Non-pigmented ciliary epithelial cell (primary cell): Measurements from ENCODE around the gene GDPD4.

Experiments
- DNase-seq: peaks from one replicate; pipeline ENCODE4 v3.0.0-alpha.2; 2010; ENCODE audit warnings: low read depth

GDPD4 gene

DNA sequence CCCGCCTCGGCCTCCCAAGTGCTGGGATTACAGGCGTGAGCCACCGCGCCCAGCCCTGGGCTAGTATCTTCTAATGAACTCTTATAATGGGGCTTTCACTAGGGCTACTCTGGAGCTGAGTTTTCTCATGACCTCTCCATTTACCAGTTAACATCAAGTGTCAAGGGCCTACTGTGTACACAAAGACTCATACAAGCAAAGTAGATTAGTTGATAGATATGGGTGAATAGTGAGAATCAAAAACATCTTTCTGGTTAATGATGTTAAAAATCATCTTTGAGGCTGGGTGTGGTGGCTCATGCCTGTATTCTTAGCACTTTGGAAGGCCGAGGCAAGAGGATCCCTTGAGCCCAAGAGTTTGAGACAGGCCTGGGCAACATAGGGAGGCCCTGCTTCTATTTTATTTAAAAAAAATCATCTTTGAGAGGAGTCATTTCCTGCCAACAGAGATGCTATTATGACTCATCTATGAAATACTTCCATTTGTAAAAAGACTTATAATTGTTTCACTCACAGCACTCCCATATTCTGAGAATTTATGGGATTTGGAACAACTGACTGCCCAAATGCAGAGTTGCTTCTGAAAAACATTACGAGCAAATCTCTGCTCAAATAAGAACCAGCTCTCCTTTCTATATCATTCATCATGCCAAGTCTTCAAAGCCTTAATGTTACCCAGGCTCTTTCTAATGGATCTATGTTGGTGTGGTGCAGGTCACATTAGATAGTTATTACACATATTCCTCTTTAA lies 57.0 kb downstream of the GDPD4 start:
- DNase-seq = peak; percentile 34

DNA sequence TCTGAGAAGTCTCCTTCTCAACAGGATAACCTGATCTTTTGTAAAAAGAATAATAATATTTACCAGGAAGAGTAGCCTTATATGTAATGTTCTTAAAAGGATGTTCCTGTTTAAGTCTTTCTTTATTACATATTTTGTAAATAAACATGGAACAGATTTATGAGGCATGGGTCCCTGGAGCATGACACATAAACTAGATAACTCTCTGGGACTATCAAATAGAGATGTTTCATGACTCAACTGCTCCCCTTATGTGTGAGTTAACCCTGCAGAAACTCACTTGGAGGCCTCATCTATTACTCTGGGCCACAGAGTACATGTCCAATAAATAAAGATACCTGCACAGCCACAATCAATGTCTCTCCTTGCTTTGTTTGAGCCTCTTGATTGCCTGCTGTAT lies 64.6 kb downstream of the GDPD4 start:
- DNase-seq = no peak

DNA sequence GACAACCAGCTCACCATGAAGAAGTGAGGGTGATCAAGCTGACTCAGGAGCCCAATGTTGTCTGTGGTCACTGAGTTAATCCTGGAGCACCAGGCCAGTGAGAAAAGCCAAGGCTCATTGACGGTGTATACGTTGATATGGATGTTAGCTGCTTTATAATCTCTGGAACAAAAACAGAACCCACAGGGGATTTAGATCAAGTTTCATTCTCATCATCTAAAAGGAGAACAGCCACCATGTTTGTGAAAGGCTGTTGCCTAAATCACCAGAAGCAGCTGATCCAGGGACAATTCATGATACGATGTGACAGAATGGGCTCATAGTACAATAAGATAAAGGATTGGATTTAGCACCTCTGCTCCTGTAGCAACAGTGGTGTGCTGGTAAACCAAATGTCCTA lies 68.5 kb downstream of the GDPD4 start:
- DNase-seq = no peak

DNA sequence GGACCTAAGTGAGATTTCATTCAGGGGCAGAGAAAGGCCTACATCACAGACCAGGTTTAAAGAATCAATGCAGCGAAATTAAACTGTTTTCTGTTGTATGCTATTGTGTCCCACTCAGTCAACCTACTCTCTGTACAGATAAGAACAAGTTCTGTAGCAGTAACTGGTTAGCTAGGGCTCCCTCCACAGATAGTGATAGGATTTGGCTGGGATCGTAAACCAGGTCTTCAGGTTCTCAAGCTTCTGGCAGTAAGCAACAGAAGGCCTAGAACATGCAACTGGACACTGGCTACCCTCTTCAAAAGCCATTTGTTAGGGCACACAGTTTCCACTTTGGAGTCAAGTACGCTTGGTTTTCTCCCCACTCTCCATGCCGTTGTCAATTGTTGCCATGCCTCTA lies 69.2 kb downstream of the GDPD4 start:
- DNase-seq = no peak

DNA sequence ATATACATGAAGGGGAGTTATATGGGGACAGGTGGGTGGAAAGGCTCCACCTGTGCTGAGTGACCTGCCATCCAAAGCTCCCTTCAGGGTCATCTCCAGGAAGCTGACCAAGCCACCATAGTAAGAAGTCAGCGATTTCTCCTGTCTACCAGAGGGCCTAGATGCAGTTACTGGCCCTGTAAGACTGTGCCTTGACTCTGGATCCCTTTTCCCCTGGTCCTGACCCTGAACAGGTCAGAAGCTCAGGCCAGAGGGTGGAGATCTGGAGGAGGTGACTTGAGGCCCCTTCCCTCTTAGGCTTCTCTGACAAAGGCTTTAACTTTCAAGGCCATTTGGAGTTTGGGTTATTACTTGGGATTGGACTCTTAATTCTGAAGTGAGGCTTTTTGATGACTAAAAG lies 69.7 kb downstream of the GDPD4 start:
- DNase-seq = no peak

DNA sequence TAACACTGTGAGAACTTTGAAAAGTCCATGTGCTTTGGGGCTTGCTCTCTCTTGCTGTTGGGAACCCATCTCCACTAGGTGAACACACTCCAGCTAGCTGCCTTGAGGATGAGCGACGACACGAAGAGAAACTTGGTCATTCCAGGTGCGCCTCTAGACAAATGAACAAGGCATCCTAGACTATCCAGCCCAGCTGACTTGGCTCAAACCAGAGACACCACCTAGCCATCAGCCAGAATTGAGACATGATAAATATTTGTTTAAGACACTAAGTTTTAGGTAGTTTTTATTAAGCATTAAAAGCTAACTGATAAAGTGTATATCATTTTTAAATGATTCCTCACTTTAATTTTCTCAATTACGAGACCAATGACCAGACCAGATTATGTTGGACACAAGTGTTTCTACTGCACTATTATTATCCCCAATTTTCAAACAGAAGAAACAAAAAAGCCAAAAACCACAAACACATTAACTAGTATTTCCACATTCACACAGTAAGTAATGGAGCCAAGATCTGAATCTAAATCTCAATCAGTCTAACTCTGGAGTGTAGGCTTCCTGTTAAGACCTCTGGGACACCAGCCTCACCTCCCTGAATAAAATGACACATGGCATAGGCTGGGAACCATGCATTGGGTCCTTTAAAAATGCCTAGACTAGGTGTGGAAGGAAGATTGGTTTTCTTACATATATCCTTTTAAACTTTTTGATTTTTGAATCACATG lies 70.4 kb downstream of the GDPD4 start:
- DNase-seq = no peak

DNA sequence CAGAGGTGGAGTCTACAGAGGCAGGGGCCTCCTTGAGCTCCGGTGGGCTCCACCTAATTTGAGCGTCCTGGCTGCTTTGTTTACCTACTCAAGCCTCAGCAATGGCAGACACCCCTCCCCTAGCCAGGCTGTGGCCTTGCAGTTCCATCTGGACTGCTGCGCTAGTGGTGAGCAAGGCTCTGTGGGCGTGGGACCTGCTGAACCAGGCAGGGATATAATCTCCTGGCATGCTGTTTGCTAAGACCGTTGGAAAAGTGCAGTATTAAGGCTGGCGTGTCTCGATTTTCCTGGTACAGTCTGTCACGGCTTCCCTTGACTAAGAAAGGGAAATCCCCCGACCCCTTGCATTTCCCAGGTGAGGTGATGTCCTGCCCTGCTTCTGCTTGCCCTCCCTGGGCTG lies 77.7 kb downstream of the GDPD4 start:
- no peak for DNase-seq

DNA sequence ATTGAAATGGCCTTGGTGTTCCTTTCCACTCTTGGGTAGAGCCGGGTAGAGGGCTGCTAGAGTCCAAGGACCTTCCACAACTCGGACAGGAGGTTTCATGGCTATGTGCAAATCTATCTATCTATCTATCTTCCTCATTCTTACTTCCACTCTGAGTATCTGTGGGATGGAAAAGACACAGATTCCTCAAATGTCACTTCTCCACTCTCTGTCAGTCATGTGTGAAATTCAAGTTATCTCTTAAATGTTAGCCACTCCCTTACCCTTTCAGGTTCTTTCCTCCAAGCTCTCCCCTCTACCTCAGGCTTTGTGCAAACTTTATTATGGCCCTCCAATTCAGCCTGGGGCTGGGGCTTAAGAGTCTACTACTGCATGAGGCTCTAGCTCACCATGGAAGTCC lies 84.3 kb downstream of the GDPD4 start:
- no peak for DNase-seq

DNA sequence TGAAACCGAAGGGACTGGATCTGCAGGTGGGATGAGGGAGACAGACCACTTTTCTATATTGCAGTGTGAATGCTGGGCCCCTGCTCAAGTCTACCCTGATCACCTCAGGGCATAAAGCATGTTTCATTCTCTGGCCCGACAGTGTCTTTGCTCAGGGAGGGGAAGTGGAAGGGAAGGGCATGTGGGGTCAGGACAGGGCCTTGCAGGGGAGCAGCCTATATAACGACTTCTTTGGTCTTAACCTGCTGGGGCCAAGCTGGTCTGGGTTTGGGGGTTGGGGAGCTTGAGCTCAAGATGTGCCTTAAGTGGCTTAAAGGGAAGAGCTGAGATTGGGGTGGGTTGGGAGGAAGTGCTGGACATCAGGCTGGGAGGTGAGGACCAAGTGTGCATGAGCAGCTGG lies 86.4 kb downstream of the GDPD4 start:
- DNase-seq = no peak

DNA sequence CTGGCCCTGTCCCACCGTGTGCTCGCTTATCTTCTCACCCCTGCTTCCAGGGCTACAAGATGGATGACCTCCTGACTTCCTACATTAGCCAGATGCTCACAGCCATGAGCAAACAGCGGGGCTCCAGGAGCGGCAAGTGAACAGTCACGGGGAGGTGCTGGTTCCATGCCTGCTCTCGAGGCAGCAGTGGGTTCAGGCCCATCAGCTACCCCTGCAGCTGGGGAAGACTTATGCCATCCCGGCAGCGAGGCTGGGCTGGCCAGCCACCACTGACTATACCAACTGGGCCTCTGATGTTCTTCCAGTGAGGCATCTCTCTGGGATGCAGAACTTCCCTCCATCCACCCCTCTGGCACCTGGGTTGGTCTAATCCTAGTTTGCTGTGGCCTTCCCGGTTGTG lies 86.9 kb downstream of the GDPD4 start:
- DNase-seq = no peak

DNA sequence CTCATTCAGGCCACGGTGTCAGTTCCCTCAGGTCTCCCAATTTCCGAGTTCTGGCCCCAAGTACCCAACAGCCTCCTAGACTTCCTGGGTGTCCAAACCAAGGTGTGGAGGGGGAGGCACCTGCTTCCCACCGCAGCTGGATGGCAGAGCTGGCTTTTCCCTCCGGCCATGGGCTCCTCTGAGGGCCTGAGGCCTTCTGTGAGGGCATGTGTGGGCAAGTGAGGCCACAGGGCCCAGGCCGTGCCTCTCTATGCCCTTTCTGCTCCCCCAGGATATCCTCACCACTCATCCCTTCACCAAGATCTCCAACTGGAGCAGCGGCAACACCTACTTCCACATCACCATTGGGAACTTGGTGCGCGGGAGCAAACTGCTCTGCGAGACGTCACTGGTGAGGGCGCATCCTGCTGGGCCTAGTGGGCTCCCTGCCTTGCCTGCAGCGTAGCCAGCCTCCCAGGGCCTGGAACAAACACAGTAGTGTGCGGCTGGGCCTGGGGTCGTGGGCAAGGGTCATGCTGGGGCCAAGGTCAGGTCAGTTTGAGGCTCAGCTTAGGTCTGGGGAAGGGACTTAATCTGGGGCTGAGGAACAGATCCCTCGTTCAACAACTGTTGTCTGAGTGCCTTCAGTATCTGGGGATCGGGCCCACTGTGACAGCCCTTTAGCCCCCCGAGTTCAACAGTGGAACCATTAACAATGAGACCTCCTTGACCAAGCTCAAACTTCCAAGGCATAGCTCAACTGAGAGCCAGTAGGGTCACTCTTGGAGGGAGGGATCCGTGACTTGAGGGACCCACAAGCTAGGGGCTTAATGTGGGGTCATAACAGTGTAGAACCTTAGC lies 87.7 kb downstream of the GDPD4 start:
- DNase-seq = no peak

DNA sequence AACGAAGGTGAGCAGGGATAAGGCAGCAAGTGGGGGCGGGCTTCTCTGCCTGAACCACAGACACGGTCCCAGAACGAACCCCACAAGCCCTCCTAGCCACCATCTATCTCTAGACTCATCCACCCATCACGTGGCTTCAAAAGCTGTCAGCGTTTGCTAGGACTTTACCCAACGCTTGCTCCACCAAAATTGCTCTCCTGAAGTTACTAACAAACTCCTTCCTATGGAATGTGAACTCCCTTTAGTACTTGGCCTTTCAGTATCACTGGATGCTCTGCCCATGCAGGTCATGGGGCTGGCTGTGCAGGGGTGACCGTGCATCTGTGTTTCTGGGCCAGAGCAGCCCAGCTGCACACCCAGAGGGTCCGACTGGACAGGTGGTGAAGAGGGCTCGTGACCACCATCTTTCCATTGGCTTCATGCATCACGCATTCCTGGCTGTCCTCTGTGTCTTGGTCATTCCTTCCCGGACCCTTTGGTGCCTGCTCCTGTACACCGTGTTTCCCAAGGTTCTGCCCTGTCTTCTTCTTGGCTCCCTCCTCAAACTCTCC lies 88.4 kb downstream of the GDPD4 start:
- no peak for DNase-seq

DNA sequence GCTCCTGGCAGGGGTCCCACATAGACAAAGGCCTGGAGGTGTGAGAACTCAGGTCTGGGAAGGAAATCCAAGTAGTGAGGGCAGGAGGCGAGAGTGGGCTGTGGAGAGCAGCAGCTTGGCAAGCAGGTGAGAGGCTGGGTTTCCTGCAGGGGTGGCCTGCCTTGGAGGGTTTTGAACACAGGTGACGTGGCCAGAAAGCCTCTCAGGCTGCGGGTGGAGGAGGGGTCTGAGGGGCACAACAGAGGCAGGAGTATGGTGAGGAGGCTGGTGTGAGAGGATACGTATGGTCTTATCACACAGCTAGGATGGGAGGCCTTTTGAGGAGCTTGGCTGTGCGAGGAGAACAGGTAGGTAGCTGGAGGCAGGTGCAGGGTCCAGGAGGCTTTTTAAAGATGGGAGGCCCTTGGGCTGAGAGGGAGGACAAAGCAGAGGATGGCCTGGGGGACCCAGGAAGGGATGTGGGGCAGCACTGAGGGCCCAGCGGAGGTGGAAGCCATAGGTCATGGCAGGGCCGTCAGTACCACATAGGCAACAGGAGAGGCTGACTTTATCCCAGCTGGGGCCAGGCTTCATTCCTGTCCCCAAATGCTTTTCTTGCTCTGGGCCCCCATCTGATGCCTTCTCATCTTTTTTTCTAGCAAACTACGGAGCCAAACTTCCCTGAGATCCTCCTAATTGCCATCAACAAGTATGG lies 89.0 kb downstream of the GDPD4 start:
- DNase-seq = no peak

DNA sequence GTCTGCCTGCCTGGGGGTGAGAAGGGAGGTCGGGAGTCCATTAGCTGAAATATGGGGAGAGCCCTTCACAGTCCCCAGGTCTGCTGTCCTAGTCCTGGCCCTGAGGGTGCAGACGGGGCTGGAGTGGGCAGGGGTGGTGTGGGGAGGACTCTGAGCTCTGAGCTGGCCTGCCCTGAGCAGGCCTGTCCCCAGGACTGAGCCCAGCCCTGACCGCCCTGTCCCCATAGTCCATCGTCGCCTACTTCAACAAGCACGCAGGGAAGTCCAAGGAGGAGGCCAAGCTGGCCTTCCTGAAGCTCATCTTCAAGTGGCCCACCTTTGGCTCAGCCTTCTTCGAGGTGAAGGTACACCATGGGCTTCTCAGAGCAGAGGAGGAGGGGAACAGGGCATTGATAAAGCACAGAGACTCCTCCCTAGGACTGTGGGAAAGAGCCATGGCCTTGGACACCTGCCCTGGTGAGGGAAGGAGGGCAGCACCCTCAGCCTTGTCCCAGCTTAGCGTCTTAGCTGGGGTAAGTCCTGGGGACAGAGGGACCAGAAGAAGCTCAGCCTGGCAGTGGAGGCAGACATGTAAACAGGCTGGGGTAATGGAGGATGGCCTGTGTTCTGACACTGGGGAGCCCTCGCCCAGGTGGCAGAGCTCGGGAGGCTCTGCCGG lies 89.8 kb downstream of the GDPD4 start:
- no peak for DNase-seq

DNA sequence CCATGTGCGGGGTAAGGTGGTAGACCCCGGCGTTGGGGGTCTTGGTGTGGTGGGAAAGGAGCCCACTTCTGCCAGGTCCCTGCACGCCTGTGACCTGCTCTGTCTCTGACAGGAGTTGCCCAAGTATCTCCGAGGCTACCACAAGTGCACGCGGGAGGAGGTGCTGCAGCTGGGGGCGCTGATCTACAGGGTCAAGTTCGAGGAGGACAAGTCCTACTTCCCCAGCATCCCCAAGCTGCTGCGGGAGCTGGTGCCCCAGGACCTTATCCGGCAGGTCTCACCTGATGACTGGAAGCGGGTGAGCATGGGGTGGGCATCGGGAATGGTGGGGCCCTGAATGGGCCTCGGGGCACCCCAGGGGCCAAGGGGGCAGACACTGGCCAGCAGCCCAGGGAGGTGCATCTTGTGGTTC lies 90.4 kb downstream of the GDPD4 start:
- no peak for DNase-seq

DNA sequence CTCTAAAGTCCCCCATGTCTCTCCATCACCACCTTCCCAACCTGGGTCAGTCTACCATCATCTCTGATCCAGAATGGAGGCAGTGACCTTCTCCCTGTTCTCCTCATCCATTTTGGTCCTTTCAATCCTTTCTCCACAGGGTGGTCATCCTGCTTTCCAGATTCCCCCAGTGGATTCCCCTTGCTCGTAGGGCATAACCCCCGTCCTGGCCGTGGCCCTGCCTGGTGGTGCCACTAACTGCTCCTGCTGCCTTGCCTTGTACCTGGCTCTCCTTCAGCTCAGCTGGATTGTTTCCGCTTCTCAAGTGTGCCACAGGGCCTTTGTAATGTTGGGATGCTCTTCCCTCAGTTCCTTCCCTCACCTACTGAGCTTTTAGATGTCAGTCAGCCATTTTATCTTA lies 91.8 kb downstream of the GDPD4 start:
- DNase-seq = no peak

DNA sequence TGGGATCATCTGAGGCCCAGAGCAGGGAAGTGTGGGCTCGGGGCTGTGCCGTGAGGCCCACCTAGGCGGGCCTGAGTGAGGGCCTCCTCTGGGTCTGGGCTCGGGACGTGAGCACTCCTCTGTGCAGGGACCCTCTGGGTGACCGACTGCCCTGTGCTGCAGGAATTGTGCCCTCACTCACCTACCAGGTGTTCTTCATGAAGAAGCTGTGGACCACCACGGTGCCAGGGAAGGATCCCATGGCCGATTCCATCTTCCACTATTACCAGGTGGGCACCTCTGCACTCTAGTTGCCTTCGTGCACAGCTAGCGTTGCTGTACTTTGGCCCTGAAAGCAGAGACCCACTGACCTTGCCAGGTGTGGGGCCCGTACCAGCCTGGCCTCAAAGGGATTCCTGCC lies 93.0 kb downstream of the GDPD4 start:
- no peak for DNase-seq

DNA sequence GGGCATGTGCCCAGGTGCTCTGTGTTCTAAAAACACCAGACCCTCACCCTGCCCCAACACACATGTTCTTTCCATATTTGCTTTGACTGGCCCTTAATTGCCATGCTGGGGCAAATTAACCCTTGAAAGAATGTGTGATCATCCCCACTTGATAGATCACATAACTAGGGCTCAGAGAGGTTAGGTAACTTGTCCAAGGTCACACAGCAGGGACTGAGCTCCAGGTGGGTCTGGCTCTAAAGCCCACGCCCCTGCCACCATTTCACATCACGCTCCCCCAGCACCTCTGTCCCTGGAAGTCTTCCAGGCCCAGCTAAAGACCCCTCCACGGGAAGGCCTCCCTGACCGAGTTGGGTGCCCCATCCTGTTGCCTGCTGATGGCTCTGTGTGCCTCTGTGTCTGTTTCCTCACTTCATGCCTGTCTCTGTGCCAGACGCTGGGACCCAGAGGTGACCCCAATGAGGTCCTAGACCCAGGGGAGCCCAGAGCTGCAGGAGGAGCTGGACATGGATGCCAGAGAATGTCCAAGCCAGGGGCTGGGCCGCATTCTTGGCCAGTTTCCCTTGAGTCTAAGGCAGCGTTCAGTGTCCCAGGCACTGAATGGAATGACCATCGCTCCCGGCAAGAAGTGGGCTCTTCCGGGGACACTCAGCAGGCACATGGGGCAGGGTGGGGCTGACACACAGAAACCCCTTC lies 93.7 kb downstream of the GDPD4 start:
- DNase-seq = no peak

DNA sequence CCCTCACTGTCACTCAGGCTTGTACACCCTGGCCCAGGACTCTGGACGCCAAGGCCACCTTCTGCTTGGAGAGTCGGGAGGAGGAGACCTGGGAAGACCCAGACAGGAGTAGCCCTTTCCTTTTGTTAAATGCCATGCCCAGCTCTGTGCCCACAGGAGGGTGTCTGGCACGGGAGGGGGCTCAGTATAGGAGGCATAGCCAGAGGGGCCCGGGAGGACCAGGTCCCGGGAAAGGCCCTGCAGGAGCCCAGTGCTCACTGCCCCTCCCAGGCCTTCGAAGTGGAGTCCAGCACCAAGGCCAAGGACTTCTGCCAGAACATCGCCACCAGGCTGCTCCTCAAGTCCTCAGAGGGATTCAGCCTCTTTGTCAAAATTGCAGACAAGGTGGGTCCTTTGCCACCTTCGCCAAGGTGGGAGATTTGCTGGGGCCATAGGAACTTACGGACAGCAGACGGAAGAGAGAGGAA lies 94.4 kb downstream of the GDPD4 start:
- DNase-seq = no peak

DNA sequence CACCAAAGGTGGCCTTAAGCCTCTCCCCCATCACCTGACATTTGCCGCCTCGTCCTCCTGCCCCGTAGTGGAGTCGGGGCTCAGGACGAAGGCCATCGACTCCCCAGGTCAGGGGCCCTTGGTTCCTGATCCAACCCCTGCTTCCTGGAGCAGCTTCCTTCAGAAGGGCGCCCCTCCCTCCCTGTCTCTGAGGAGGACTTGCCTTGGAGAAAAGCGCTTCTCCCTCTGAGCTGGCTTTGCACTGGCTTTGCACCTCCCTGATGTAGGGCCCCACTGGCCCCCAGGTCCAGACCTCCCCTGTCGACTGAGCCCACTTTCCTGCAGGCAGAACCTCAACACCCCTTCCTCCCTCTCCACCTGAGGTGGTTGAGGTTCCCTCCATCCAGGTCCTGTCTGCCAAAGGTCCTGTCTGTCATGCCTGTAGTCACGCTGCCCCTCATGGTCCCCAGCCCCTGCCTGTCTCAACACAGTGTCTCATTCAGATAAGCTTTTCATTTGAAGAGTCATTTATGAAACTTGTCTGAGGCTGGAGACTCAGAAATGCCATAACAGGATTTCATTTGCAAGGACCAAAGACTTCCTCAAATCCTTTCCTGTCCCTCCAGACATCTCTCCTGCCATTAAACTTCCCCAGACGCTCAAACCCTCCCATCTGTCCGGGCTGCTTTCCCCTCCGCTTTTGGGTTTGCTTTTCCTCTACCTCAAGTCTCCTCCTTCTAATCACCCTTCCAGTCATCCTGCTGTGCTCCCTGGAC lies 95.0 kb downstream of the GDPD4 start:
- no peak for DNase-seq
